IPS DF 4.7 (cell line): Measurements from ENCODE around the gene LIPF.
"Not testable (repeated sequence)": the region's sequence is repeated elsewhere in the genome, so short reads cannot be mapped to it uniquely, and the experiment has no call there.

Experiments
- DNase-seq: peaks from one replicate; pipeline ENCODE4 v3.0.0-alpha.2; 2013; ENCODE audit warnings: low spot score; ENCODE audit errors: extremely low read depth

The LIPF gene

GRCh38 chr10:88664142-88664541 lies at the start of gene LIPF:
LIPF (plus strand) TSS chr10:88664442; CDS start chr10:88667298, 2,856 bp downstream.
- no peak for DNase-seq

GRCh38 chr10:88616250-88616977 lies 47.8 kb upstream of the LIPF start:
- DNase-seq = no peak

- no peak for DNase-seq
Measured at GRCh38 chr10:88617772-88618300, 46.4 kb upstream of the LIPF start.

- DNase-seq = no peak
Measured at GRCh38 chr10:88618496-88618895, 45.7 kb upstream of the LIPF start.

GRCh38 chr10:88620441-88620840 lies 43.8 kb upstream of the LIPF start:
- DNase-seq = no peak

- DNase-seq = no peak
Measured at GRCh38 chr10:88623835-88624234, 40.4 kb upstream of the LIPF start.

GRCh38 chr10:88624840-88625239 lies 39.4 kb upstream of the LIPF start:
- no peak for DNase-seq

- no peak for DNase-seq
Measured at GRCh38 chr10:88640186-88640585, 24.1 kb upstream of the LIPF start.

- DNase-seq = no peak
Measured at GRCh38 chr10:88642209-88642608, 22.0 kb upstream of the LIPF start.

- DNase-seq = no peak
Measured at GRCh38 chr10:88642963-88643362, 21.3 kb upstream of the LIPF start.

GRCh38 chr10:88647061-88647615 lies 17.1 kb upstream of the LIPF start:
- DNase-seq = no peak

GRCh38 chr10:88651101-88651551 lies 13.1 kb upstream of the LIPF start:
- DNase-seq = no peak

- DNase-seq = no peak
Measured at GRCh38 chr10:88652616-88653015, 11.6 kb upstream of the LIPF start.

GRCh38 chr10:88657901-88658300 lies 6.3 kb upstream of the LIPF start:
- no peak for DNase-seq

GRCh38 chr10:88659725-88660597 lies 4.3 kb upstream of the LIPF start:
- DNase-seq = no peak

- no peak for DNase-seq
Measured at GRCh38 chr10:88660598-88660884, 3.7 kb upstream of the LIPF start.

- no peak for DNase-seq
Measured at GRCh38 chr10:88661018-88661417, 3.2 kb upstream of the LIPF start.

GRCh38 chr10:88661577-88661976 lies 2.7 kb upstream of the LIPF start:
- no peak for DNase-seq

- DNase-seq = not testable (repeated sequence)
Measured at GRCh38 chr10:88663153-88663552, 1.1 kb upstream of the LIPF start.

GRCh38 chr10:88668465-88668864 lies 4.2 kb downstream of the LIPF start:
- DNase-seq = no peak

- DNase-seq = no peak
Measured at GRCh38 chr10:88670497-88670896, 6.3 kb downstream of the LIPF start.

- no peak for DNase-seq
Measured at GRCh38 chr10:88672041-88672440, 7.8 kb downstream of the LIPF start.
